Cerebellar cortex (tissue), 1 donor: Measurements from ENCODE around the gene RPRD1B.

Experiments used
- DNase-seq: peaks from one replicate; pipeline ENCODE4 v3.0.0-alpha.2; 2015; ENCODE audit warnings: low spot score

RPRD1B gene

DNA sequence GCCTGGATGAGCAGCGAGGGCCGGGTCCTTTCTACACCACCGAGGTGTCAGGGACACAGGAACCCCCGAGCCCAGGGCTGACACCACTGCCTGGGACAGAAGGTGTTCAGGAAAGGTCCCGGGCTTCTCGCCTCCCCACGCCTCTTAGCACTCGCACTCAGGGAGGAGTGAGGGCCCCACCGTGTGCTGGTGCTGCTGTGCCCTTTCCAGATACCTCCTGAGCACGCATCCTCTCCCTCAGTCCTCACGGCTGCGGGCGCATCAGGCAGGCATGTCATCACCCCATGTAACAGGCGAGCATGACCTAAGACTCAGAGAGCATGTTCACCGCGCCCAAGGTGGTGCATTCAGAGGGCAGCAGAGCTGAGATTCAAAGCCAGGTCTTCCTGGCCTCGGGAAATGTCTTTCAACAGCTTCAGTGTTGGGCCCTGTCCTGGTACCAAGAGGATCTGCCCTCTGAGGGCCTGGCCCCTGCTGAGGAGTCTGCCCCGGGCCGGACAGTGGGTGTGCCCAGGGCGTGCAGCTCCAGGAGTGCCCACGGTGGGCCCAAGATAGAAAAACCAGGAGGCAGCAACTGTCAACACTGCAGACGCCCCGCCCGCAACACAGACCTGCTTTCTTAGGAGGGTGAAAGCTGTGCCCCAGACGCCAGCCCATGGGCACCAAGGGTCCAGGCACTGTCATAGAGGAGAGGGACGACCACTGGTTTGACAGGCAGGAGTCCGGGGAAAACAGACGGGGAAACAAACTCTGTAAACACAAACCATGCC lies 102.3 kb downstream of the RPRD1B start:
- no peak for DNase-seq

DNA sequence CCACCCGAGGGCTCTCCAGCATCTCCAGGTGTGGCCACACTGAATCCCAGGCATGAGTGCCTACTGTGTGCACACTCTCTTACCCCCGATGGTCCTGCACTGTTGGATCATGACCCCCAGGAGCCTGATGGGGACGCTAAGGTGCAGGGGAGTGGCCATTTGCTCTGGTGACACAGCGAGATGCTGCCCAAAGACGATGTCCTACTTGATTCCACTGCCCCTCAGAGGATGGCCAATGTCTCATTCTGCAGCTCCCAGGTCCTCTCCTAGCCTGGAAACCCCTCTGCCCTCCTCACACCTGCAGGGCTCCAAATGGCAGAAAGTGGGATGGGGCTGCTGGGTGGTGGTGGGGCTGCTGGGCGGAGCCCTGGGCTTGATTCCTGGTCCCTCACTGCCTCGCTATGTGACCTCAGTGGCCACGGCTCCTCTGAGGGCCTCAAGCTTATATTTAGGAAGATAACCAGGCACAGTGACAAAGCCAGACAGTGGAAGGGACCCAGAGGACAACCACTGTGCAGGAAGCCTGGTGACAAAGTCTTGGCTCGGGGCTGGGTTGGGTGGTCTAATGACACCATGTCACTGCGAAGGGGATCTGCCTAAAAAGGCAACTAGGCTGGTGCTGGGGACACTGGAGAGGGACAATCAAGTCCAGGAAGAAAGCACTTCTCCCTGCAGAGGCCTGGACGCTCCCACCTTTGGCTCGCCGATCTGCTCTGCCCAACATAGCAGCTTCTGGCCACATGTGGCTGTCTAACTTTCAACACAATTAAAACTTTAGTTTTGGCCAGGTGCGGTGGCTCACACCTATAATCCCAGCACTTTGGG lies 103.1 kb downstream of the RPRD1B start:
- no peak for DNase-seq

DNA sequence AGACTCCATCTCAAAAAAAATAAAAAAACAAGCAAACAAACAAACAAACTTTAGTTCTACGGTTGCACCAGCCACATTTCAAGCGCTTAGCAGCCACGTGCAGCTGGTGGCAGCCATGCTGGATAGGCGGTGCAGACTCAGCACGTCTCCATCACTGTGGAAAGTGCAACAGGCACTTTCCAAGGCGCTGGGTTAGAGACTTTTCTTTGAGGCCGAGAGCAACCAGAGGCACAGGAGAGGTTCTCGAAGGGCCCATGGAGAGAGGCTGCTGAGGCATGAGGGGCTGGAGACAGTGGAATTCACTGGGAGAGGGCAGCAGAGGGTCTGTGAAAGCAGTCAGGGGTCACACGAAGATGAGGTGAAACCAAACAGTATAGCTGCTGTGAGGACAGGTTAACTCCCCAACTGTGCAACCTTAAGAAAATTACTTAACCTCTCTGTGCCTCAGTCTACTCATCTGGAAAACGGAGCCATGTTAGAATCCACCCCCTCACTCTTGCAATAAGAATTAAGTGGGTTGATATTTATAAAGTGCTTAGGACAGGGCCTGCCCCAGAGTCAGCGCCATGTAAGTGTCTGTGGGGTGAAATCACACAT lies 104.0 kb downstream of the RPRD1B start:
- no peak for DNase-seq

DNA sequence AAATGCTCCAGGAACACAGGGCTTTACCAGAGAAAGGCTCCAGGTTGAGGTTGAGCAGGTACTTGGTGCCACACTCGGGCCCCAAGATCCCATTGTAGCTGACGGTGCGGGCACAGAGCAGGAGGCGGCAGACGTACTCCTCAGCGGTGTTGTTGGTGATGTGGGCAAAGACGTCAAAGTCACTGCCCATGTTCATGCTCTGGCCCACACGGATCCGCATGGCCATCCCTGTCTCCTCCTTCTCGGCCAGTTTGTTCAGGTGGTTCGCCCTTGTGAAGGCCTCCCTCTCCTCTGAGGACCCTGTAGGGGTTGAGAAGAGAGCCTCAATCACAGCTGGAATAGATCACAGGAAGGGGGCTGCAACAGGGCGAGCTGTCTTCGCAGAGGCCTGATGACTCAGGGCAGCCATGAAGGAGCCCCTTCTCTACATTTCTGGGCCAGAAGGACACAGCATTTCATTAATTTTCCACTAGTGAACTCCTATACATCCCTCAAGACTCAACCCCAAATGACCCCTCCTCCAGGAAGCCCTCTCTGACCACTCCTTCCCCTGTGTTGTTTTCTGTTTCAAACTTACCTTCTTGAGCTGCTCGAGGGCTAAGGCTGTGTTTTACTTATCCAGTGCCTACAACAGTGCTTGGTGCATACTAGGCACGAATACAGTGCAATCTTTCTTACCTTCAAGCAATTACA lies 104.7 kb downstream of the RPRD1B start:
- DNase-seq: no peak

DNA sequence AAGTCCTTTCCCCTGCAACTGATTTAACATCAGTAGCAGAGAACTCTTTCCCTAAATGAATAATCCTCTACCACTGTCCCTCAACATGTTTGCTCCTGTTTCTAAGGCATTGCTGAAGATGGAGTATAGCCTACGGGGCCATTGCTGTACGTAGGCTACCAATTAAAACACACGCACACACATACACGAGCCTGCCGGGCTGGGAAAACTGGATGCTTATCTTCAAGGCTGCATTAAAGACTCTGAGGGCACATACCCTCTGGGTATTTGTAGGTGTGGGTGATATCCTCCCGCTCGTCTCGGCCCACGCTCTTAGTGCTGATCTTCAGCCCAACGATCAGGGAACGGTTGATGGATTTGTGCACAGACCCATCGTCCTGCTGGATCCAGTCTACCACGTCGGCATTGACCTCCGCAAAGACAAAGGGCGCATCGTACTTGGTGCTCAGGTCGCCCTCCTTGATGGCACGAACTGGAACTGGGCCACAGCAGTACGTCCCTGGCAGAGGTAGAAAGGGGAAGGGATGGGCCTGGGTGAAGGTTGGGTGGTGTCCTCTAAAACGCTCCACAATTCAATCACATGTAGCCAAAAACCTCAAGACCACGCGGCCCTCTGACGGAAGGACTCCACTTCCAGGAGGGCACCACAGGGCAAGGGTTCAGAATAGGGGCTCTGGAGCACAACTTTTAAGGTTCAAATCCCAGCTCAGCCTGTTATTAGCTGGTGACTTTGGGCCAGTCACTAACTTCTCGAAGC lies 105.8 kb downstream of the RPRD1B start:
- DNase-seq: no peak

DNA sequence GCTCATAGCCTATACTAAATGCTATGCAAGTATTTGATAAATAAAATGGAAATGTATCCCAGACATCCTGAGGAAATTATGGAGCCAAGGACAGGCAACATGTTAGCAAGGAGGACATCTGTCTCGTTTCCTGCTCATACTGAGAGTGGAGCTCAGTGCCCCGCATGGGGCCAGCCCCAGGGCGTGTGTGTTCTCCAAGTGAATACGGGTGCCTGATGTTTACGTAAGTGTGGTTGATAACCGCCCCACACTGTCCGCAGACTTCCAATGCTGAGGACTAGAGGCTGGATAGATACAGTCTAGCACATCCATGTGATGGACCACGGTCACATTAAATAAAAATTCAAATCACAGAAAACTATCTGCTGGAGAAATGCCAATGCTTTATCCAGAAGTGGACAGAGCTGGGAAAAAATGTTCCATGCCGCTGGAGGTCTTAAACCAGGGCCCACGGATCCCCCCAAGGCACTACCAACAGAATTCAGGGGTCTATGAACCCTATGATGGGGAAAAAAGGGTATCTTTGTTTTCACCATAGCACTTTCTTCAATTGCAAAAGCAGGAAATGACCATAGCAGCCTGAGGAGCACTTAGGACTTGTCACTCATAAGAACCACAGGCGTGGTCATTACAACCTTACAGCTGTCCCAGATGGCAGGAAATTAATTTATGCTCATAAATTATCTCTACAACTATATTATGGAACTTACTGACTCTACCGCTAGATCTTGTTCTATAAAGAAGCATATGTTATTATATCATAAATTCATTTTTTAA lies 106.6 kb downstream of the RPRD1B start:
- no peak for DNase-seq

DNA sequence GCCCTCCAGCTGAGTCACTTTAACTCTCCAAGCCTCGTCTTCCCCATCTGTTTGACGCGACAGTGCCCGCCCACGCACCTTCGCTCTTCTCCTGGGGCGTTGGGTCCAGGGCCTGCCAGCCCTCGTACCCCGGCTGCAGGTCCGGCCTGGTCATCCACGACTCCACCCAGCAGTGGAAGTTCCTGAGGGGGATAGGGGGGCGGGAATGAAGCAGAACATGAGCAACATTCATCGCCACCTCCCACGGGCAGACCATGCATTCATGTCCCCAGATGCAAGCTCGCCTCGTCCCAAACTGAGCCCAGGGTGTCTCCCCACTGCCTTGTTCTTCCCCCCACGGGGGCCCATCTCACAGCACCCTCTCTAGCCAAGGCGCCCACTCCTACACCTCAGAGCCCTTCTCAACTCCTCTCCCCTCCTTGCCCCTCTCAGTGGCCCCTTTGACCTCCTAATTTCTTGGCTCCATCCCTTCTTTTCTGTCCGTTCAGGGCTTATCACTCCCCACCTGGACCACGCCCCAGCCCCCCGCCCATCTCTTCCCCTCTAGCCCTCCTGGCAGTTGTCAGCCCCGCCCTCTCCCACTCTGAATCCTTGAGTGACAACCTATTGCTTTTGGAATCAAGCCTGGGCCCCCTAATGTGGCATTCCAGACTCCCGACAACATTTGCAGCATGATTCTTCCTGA lies 107.8 kb downstream of the RPRD1B start:
- no peak for DNase-seq
